HEK293 (cell line): ENCODE measurements around the gene RXYLT1.

Source experiments
- CTCF ChIA-PET: fragments of 350-600 bp; formaldehyde crosslinking; extraction: SDS; loops from one replicate; lab custom pipeline; 2021; ENCODE audit warnings: antibody characterized with exemption; lab: Yijun Ruan, JAX
- POLR2A ChIA-PET: fragments of 300-600 bp; formaldehyde crosslinking; extraction: SDS; loops from one replicate; lab custom pipeline; 2020; ENCODE audit warnings: antibody characterized with exemption, inconsistent platforms; lab: Yijun Ruan, JAX
- H3K27ac ChIP-seq: fragments of 200-500 bp; sonication (Bioruptor generic); 2 replicates; pipeline ENCODE4 v1.5.1; 2014; ENCODE audit warnings: low read depth, low read length, control low read depth, inconsistent platforms; ENCODE audit errors: extremely low read depth
- H3K36me3 ChIP-seq, 2 experiments: fragments of 200-500 bp in 1 of 2; sonication (Bioruptor generic) in 1 of 2; 1 replicate in 1 of 2; 2 replicates in 1 of 2; pipeline ENCODE4 v1.5.1; 2014 to 2017; ENCODE audit warnings: inconsistent platforms in 2 of 2, low read length in 2 of 2; ENCODE audit not compliant: control insufficient read depth in 2 of 2, insufficient read depth in 1 of 2
- H3K4me1 ChIP-seq: fragments of 200-500 bp; sonication (Bioruptor generic); 2 replicates; pipeline ENCODE4 v1.5.1; 2014; ENCODE audit warnings: mild to moderate bottlenecking, low read length, inconsistent platforms; ENCODE audit not compliant: control insufficient read depth, insufficient read depth
- H3K4me3 ChIP-seq: 2 replicates; pipeline ENCODE4 v1.5.1; 2011; ENCODE audit warnings: low read depth, mild to moderate bottlenecking, control low read depth, low read length, moderate library complexity
- H3K9me3 ChIP-seq: fragments of 200-500 bp; sonication (Bioruptor generic); 2 replicates; pipeline ENCODE4 v1.5.1; 2014; ENCODE audit warnings: low read depth, low read length, inconsistent platforms; ENCODE audit not compliant: control insufficient read depth, insufficient read depth
- GLIS2 ChIP-seq: fragments of 450-650 bp; formaldehyde crosslinking; IDR thresholded peaks from 2 replicates; pipeline ENCODE4 v1.5.1; 2016; ENCODE audit warnings: missing biosample characterization, missing genetic modification characterization
- KLF16 ChIP-seq: fragments of 450-650 bp; formaldehyde crosslinking; IDR thresholded peaks from 2 replicates; pipeline ENCODE4 v1.5.1; 2017; ENCODE audit warnings: missing biosample characterization, missing genetic modification characterization
- KLF7 ChIP-seq: fragments of 450-650 bp; formaldehyde crosslinking; IDR thresholded peaks from 2 replicates; pipeline ENCODE4 v1.5.1; 2016; ENCODE audit warnings: missing biosample characterization, missing genetic modification characterization, borderline replicate concordance
- PATZ1 ChIP-seq: fragments of 450-650 bp; formaldehyde crosslinking; IDR thresholded peaks from 2 replicates; pipeline ENCODE4 v1.5.1; 2016; ENCODE audit warnings: missing biosample characterization, missing genetic modification characterization
- REPIN1 ChIP-seq: fragments of 450-650 bp; formaldehyde crosslinking; IDR thresholded peaks from 2 replicates; pipeline ENCODE4 v1.5.1; 2017; ENCODE audit warnings: missing biosample characterization, missing genetic modification characterization, low read depth
- REST ChIP-seq: fragments of 450-650 bp; formaldehyde crosslinking; IDR thresholded peaks from 2 replicates; pipeline ENCODE4 v1.5.1; 2016; ENCODE audit warnings: missing biosample characterization, missing genetic modification characterization
- TSHZ1 ChIP-seq: fragments of 450-650 bp; formaldehyde crosslinking; IDR thresholded peaks from 2 replicates; pipeline ENCODE4 v1.5.1; 2016; ENCODE audit warnings: missing biosample characterization, missing genetic modification characterization, borderline replicate concordance
- ZBTB11 ChIP-seq: fragments of 450-650 bp; formaldehyde crosslinking; conservative IDR thresholded peaks from 2 replicates; pipeline ENCODE4 v1.5.1; 2016; ENCODE audit warnings: low read depth, missing biosample characterization, missing genetic modification characterization
- ZFP3 ChIP-seq: fragments of 450-650 bp; formaldehyde crosslinking; IDR thresholded peaks from 2 replicates; pipeline ENCODE4 v1.5.1; 2016; ENCODE audit warnings: low read depth, missing biosample characterization, missing genetic modification characterization
- ZNF114 ChIP-seq: fragments of 450-650 bp; formaldehyde crosslinking; IDR thresholded peaks from 2 replicates; pipeline ENCODE4 v1.5.0; 2017; ENCODE audit warnings: missing biosample characterization, missing genetic modification characterization
- ZNF324 ChIP-seq: fragments of 450-650 bp; formaldehyde crosslinking; IDR thresholded peaks from 2 replicates; pipeline ENCODE4 v1.5.1; 2016; ENCODE audit warnings: missing biosample characterization, missing genetic modification characterization
- ZNF513 ChIP-seq: fragments of 450-650 bp; IDR thresholded peaks from 2 replicates; pipeline ENCODE4 v1.5.1; 2018; ENCODE audit warnings: missing biosample characterization, missing genetic modification characterization
- ZNF624 ChIP-seq: fragments of 450-650 bp; formaldehyde crosslinking; IDR thresholded peaks from 2 replicates; pipeline ENCODE4 v1.5.1; 2017; ENCODE audit warnings: missing biosample characterization, missing genetic modification characterization
- ZNF704 ChIP-seq: fragments of 450-650 bp; formaldehyde crosslinking; IDR thresholded peaks from 2 replicates; pipeline ENCODE4 v1.5.1; 2016; ENCODE audit warnings: missing biosample characterization, missing genetic modification characterization
- ZSCAN18 ChIP-seq: fragments of 450-650 bp; formaldehyde crosslinking; IDR thresholded peaks from 2 replicates; pipeline ENCODE4 v1.5.1; 2016; ENCODE audit warnings: missing biosample characterization, missing genetic modification characterization
- ZSCAN23 ChIP-seq: fragments of 450-650 bp; formaldehyde crosslinking; IDR thresholded peaks from 2 replicates; pipeline ENCODE4 v1.5.1; 2016; ENCODE audit warnings: missing biosample characterization, missing genetic modification characterization

The RXYLT1 gene

GRCh38 chr12:63764481-63764880, 15.2 kb upstream of the RXYLT1 start:
- Histone ChIP-seq H3K9me3 (no peaks in the 10 kb centered on the region; the same call in 1 of the 2 replicates), H3K27ac (no peak overlapping the region)
- CTCF ChIA-PET = interaction anchor here (1.4 to 3.3 kb wide), 2 partner anchors 14 to 344 kb away, joined by 3 to 12 read pairs; no protein-coding TSS in a partner anchor
- TF ChIP-seq ZNF324 (tag by site-specific recombination) = no peak
- no peak for TF ChIP-seq ZSCAN18
- TF ChIP-seq GLIS2 = no peak
- no peak for TF ChIP-seq KLF16 (tag by site-specific recombination)
- no peak for TF ChIP-seq ZNF624 (tag by site-specific recombination)
- no peak for TF ChIP-seq ZBTB11 (tag by site-specific recombination)
- no peak for TF ChIP-seq ZSCAN23 (tag by site-specific recombination)
- no peak for TF ChIP-seq PATZ1 (tag by site-specific recombination)
- TF ChIP-seq REST = no peak
- TF ChIP-seq ZNF114 (tag by site-specific recombination) = no peak
- TF ChIP-seq ZNF513 (tag by site-specific recombination) = no peak
- no peak for TF ChIP-seq ZNF704 (tag by site-specific recombination)
- TF ChIP-seq KLF7 (tag by site-specific recombination) = no peak
- no peak for TF ChIP-seq ZFP3
- TF ChIP-seq REPIN1 = no peak
- no peak for TF ChIP-seq TSHZ1 (tag by site-specific recombination)
- TF ChIP-seq, all 188 proteins: peak for 0
- no peaks in the 10 kb centered on the region for H3K4me1 ChIP-seq
- no peak overlapping the region for H3K4me3 ChIP-seq
- H3K36me3 ChIP-seq = no peaks in the 10 kb centered on the region
- POLR2A ChIA-PET = no interaction called here
